ENCODE results near the gene TPRX2.
"Not testable (repeated sequence)": the region's sequence is repeated elsewhere in the genome, so short reads cannot be mapped to it uniquely, and the experiment has no call there.

Gene TPRX2

DNA sequence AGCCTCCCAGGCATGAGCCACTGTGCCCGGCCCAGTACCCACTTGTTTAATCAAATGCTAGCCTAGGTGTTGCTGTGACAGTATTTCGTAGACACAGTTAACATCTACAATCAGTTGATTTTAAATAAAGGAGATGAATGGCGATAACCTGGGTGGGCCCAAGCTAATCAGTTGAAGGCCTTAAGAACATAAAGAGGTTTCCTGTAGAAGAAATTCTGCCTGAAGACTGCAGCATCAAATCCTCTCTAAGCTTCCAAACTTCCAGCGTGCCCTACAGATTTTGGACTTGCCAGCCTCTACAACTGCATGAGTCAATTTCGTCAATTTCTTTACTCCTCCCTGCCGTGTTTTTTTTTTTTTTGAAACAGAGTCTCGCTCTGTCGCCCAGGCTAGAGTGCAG, 40.3 kb downstream of the TPRX2 start:
- DNase-seq (ENCODE audit: insufficient read length, low spot score) (no peak), FAIRE-seq (no peak)
- TF ChIP-seq, protein P1, sequence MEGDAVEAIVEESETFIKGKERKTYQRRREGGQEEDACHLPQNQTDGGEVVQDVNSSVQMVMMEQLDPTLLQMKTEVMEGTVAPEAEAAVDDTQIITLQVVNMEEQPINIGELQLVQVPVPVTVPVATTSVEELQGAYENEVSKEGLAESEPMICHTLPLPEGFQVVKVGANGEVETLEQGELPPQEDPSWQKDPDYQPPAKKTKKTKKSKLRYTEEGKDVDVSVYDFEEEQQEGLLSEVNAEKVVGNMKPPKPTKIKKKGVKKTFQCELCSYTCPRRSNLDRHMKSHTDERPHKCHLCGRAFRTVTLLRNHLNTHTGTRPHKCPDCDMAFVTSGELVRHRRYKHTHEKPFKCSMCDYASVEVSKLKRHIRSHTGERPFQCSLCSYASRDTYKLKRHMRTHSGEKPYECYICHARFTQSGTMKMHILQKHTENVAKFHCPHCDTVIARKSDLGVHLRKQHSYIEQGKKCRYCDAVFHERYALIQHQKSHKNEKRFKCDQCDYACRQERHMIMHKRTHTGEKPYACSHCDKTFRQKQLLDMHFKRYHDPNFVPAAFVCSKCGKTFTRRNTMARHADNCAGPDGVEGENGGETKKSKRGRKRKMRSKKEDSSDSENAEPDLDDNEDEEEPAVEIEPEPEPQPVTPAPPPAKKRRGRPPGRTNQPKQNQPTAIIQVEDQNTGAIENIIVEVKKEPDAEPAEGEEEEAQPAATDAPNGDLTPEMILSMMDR (IDR thresholded peaks at IDR 0.05; ENCODE audit: insufficient read depth, missing control alignments), result no peak

DNA sequence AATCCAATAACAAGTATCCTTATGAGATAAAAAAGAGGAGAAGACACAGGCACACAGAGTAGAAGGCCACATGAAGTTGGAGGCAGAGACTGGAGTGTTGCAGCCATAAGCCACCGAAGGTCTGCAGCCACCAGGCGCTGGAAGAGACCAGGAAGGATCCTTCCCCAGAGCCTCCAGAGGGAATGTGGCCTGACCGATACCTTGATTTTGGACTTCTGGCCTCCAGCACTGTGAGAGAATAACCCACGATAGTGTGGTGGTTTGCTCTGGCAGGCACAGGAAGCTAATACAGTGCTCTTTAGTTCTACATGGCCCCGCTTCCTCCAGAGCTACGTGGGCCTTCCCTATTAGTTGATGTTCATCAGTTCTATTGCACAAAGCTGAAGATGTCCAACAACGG, 42.3 kb downstream of the TPRX2 start:
- TF ChIP-seq, protein P1 (IDR thresholded peaks at IDR 0.05; ENCODE audit: insufficient read depth, missing control alignments), result no peak
- DNase-seq (ENCODE audit: insufficient read length, low spot score), result no peak
- FAIRE-seq, result no peak

DNA sequence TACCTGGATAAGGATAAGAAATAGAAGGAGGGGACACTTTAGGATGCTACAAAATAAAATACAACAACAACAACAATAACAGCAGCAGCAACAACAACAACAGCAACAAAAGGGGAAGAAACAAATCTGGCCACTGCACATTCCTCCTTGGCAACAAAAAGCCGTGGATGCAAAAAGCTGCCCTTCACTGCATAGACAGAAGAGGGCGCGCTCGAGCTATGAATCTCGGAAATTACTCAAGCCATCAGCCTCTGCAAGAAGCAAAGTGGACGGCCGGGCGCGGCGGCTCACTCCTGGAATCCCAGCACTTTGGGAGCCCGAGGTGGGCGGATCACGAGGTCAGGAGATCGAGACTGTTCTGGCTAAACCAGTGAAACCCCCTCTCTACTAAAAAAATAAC, 50.3 kb downstream of the TPRX2 start:
- TF ChIP-seq, protein P1 (IDR thresholded peaks at IDR 0.05; ENCODE audit: insufficient read depth, missing control alignments), result peak; percentile 40
- FAIRE-seq; DNase-seq (ENCODE audit: insufficient read length, low spot score): not testable (repeated sequence)

DNA sequence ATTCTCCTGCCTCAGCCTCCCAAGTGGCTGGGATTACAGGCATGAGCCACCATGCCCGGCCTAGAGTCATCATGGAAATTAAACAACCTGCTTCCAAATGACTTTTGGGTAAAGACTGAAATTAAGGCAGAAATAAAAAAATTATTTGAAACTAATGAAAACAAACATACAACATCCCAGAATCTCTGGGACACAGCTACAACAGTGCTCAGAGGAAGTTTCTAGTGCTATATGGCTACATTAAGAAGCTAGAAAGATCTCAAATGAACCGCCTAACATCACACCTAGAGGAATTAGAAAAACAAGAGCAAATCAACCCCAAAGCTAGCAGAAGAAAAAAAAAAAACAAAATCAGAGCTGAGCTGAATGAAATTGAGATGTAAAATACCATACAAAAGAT, 51.2 kb downstream of the TPRX2 start:
- DNase-seq (ENCODE audit: insufficient read length, low spot score); FAIRE-seq: not testable (repeated sequence)
